ENCODE results near the gene KCNJ3.

Gene KCNJ3

DNA sequence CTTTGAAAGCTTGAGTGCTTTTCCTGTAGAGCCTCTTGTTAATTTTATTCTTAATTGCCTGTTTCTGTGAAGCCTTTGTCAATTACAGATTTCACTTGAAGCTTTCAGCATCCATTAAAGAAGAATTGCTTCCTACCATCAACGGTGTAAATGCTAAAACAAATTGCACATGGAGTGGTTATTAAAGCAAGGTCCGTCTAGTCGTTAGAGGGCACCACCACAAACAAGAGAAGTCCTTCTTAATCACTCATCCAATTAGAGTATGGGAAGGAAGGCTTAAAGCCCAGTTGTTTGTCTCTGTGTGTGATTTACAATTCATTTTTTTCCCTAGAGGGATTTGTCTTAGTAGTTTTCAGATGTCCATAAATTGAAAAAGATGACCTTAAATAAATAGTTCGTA, 1.6 kb downstream of the KCNJ3 start:
- H3K4me3 ChIP-seq (ENCODE audit: low read length): no peak overlapping the region
- no peak for DNase-seq (ENCODE audit: low read depth)
- TF ChIP-seq, protein P1, sequence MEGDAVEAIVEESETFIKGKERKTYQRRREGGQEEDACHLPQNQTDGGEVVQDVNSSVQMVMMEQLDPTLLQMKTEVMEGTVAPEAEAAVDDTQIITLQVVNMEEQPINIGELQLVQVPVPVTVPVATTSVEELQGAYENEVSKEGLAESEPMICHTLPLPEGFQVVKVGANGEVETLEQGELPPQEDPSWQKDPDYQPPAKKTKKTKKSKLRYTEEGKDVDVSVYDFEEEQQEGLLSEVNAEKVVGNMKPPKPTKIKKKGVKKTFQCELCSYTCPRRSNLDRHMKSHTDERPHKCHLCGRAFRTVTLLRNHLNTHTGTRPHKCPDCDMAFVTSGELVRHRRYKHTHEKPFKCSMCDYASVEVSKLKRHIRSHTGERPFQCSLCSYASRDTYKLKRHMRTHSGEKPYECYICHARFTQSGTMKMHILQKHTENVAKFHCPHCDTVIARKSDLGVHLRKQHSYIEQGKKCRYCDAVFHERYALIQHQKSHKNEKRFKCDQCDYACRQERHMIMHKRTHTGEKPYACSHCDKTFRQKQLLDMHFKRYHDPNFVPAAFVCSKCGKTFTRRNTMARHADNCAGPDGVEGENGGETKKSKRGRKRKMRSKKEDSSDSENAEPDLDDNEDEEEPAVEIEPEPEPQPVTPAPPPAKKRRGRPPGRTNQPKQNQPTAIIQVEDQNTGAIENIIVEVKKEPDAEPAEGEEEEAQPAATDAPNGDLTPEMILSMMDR (IDR thresholded peaks at IDR 0.05; ENCODE audit: insufficient read depth, low read depth, low read length, missing control alignments): no peak

DNA sequence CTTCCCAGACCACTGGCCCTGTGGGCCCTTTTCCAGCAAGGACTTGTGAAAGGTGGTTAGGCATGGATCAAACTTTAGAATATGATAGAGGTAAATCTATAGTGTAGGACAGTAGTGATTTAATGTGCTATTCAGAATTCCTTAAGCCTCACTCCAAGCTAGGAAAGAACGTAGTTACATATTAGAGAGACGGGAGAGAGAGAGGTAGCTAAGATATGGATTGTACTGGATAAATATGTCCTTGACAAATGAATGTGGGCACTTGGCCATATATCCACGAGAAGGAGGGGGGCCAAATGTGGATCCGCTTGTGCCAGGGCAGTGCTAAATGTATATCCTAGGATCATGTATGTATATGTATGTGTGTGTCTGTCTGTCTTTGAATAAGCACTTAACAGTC, 6.5 kb downstream of the KCNJ3 start:
- no peak for DNase-seq (ENCODE audit: low read depth)
- no peak overlapping the region for H3K4me3 ChIP-seq (ENCODE audit: low read length)
- TF ChIP-seq, protein P1 (IDR thresholded peaks at IDR 0.05; ENCODE audit: insufficient read depth, low read depth, low read length, missing control alignments): no peak

DNA sequence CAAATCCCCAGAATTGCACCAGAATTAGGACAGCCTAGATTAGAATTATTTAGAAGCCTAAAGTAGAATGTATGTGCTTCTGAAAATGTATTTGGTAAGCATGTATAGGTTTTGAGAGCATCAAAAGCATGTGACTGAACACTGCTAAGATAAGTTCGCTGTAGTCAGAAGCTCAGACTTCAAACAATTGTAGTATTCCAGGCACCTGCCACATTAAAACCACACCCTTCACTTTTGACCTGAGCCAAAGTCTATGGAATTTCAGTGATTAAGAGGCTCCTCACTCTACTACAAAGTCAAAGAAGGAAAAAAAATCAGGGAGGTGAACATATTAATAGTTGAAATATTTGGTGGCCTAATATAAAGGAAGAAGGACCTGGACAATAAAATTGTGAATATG, 8.2 kb downstream of the KCNJ3 start:
- DNase-seq (ENCODE audit: low read depth): no peak
- TF ChIP-seq, protein P1 (IDR thresholded peaks at IDR 0.05; ENCODE audit: insufficient read depth, low read depth, low read length, missing control alignments): no peak
- H3K4me3 ChIP-seq (ENCODE audit: low read length): no peak overlapping the region

DNA sequence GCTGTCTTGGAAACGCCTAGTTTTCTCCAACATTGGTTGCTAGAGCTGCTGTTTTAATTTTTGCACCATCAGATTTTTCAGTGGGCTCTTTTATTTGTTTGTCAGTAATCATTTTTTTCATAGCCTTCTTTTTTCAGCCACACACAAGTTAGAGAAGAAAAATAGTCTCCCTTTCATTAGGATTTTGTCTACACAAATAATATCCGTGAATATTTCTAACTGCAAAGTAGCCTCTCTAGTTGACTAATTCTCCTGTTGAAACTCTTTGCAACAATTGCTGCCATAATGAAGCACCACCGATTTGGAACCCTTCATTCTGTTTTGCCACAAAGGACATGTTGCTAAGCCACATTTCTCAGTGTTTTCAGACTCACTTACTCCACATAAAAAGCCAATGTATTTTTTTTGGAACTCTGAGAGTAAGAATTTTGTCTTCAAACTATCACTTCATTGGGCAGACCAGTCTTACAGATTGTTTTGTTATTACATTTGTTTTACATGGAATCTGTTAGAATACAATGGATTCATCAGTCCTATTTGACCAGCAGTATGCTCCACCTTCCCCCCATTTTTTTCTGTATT, 9.6 kb downstream of the KCNJ3 start:
- DNase-seq (ENCODE audit: low read depth): no peak
- no peak overlapping the region for H3K4me3 ChIP-seq (ENCODE audit: low read length)
- TF ChIP-seq, protein P1 (IDR thresholded peaks at IDR 0.05; ENCODE audit: insufficient read depth, low read depth, low read length, missing control alignments): no peak

DNA sequence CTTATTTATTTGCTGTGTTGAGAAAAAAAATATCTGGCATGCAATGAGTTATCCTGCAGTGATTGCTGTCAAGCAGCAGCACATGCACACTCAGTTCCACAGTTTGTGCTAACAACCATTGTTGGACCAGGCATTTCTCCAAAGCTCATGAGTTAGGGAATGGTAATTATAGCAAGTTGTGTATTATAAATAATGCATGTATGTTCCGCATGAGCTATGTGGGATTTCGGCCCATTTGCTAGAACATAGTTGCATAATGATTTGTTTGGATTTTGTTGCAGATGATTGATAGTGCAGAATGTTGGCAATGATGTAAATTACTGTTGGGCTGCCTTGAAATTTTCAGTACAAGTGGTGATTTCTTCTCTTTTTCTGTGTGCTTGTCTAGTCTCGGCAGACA, 10.7 kb downstream of the KCNJ3 start:
- no peak for DNase-seq (ENCODE audit: low read depth)
- TF ChIP-seq, protein P1 (IDR thresholded peaks at IDR 0.05; ENCODE audit: insufficient read depth, low read depth, low read length, missing control alignments): no peak
- H3K4me3 ChIP-seq (ENCODE audit: low read length): no peak overlapping the region

DNA sequence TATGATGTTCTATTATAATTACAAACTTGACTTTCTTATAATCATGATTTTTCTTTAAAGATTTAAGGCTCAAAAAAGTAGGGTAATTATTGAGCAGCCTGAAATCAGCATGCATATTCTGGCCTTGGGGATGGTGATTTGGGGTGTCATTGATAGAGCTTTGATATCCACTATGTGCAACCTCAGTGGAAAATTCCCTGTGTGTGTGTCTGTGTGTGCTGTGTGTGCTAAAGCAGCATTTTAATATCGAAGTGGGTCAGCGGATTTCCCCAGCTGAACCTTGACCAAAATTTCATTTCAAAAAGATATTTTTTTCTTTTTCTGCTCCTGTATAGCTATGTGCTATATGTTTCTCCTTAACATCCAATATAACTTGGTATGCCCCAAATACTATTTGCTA, 11.6 kb downstream of the KCNJ3 start:
- H3K4me3 ChIP-seq (ENCODE audit: low read length): no peak overlapping the region
- TF ChIP-seq, protein P1 (IDR thresholded peaks at IDR 0.05; ENCODE audit: insufficient read depth, low read depth, low read length, missing control alignments): no peak
- DNase-seq (ENCODE audit: low read depth): no peak

DNA sequence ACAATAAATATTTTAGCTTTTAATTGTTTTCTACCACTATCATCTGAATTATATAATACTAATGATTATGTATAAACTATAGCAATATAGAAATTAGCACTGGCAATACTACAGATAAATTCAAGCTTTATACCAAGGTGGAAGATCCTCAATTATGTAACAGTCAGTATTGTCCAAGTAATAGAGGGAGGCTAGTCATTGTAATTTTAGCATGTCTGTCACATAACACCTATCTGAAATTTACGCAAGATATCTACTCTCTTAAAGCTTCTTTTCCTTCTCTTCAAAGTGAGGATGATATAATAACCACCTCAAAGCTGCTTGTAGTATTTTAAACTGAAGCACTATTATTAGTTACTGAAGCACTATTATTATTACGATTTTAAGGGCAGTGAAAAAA, 12.2 kb downstream of the KCNJ3 start:
- TF ChIP-seq, protein P1 (IDR thresholded peaks at IDR 0.05; ENCODE audit: insufficient read depth, low read depth, low read length, missing control alignments): no peak
- H3K4me3 ChIP-seq (ENCODE audit: low read length): no peak overlapping the region

More for the DNA sequence above, 12.2 kb downstream of the KCNJ3 start:
- DNase-seq (ENCODE audit: low read depth): no peak

Measured in epithelial cell of esophagus (primary cell).